Epidermal melanocyte (primary cell): ENCODE results near the gene IDI2.

Experiments used
- DNase-seq: peaks from one replicate; pipeline ENCODE4 v3.0.0; 2011; ENCODE audit warnings: low spot score; ENCODE audit not compliant: insufficient read length

IDI2 gene

DNA sequence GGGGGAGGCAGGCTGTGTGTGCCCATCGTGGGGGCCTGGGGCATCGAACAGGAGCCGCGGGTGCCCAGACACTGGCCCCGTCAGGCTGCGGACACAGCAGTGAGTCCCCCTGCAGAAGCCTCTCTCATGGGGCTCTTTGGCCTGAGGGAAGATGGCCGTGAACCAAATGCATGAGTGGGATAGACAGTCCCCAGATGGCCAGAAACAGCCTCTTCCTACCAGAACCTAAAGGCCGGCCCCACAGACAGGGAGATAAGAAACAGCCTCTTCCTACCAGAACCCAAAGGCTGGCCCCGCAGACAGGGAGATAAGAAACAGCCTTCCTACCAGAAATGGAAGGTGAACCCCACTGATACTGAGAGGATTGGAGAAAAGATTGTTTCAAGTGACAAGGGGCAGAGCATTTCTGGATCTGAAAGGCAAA is 16.6 kb downstream of the IDI2 start:
- no peak for DNase-seq

DNA sequence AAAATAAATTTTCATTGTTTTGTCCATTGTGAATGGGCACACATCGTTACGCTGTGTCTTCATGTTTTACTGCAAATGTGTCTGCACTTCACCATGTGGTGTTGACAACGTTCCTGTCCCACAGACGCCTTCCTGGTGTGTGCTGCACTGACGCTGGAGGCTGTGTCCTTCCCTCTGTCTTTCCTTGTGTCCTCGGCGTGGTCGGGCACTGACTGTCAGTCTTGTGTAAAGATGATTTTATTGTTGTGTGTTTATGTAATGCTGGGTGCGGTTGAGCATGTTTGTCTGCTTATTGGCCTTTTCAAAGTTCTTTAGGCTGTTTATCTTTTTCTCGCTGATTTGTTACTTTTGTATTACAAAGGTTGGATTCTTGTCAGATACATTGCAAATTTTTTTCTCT is 18.1 kb downstream of the IDI2 start:
- no peak for DNase-seq

DNA sequence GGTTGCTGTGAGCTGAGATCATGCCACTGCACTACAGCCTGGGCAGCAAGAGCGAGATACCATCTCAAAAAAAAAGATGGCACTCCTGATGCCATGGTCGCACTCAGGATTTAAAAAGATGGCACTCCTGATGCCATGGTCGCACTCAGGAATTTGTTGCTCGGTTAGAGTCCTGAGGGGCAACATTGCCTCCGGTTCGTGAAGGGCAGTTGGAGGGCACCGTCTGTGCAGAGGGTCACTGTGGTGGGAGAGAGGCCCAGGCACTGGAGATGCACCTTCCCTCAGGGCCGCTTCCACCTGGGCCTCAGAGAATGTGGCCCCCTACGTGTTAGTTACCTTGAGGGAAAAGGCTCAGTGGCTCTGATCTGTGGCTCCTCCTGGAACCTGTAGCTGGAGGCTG is 19.1 kb downstream of the IDI2 start:
- no peak for DNase-seq

DNA sequence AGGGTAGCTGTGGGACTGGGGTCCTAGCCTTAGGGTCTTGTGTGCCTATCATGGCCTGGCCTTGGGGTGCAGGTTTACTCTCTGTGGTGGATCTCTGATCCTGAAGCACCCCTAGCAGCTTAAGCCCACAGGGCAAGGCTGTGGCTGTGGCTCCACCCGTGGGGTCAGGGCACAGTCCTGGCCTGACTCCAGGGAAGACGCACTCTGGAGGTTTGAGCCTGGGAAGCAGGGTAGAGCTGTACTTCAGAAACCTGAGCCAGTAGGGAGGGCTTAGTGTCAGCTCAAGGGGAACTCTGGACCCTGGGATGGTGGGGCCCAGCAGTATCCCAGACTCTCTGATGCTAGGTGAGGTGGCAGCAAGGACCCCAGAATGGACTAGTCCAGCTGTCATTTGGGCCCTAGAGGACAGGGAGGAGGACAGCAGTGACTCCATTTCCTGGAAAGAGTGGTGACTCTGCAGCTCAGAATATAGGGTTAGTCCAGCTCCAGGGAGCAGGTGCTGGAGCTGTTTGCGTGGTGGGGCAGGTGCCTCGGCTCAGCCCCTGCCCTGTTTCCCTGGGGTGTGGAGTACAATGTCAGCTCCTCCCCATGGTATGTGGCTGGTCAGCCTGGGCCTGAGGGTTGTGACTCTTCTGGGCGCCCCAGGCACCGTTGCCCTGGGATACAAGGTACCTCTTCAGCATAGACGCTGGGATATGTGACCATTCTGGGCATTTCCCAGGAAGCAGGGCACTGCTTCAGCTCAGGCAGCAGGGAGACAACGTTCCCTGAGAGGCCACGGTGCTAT is 21.6 kb downstream of the IDI2 start:
- DNase-seq = no peak

DNA sequence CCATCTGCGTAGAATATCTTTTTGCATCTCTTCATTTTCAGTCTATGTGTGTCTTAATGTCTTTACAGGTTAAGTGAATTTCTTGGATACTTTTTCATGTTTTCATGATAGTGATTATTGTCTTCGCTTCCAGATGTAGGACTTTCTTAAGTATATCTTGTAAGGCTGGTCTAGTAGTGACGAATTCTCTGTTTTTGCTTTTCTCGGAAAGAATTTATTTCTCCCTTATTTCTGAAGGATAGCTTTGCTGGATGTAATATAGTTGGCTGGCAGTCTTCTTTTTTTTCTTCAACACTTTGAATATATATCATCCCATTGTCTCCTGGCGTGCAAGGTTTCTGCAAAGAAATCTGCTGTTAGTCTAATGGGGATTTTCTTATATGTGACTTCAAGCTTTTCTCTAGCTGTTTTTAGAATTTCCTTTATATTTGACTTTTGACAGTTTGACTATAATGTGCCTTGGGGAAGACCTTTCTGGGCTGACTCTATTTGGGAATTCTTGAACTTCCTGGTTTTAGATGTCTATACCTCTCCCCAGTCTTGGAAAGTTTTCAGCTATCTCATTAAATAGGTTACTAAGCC is 23.1 kb downstream of the IDI2 start:
- no peak for DNase-seq

DNA sequence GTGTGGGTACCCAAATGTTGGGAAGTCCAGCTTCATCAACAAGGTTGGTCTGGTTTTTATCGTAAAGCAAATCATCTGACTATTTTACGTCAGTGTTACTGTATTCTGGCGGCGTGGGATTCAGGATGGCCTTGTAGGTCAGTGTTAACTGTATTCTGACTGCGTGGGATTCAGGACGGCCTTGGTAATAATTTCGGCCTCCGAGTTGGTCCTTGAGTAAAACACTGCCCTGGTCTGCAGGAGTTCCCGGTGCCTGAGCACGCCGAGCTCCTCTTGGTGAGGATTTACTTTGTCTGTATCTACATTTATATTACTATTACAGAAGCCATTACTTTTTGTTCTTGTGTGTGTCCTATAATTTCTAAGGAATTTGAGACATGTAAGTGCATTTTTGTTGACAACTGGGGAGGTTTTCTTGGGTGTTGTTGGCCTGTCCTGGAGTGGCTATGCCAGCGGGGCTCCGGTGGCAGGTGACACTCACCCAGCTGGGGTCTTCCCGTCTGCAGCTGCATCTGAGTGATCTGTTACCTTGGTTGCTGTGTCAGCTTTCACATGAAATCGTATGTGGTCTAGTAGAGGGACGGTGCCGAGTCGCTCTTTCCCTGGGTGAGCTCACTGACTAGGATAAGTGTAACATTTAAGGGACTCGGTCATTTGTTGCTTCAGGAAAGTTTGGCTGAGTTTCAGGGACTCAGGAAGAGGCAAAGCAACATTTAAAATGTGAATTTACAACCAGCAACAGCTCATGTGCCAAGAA is 28.2 kb downstream of the IDI2 start:
- no peak for DNase-seq

DNA sequence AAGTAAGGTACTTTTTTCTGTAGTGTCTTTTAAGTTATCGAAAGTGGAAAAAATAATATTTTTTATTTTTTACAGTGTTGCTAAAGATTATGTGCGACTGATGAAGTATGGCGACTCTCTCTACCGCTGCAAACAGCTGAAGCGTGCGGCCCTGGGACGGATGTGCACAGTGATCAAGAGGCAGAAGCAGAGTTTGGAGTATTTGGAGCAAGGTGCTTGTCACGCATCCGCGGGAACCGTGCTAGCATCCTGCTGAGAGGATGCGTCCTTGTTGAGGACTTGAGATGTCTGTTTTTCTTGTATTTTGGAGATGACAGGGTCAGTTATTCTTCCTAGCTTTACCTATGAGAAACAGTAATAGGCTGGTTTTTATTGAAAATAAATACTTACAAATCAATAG is 29.6 kb downstream of the IDI2 start:
- no peak for DNase-seq

DNA sequence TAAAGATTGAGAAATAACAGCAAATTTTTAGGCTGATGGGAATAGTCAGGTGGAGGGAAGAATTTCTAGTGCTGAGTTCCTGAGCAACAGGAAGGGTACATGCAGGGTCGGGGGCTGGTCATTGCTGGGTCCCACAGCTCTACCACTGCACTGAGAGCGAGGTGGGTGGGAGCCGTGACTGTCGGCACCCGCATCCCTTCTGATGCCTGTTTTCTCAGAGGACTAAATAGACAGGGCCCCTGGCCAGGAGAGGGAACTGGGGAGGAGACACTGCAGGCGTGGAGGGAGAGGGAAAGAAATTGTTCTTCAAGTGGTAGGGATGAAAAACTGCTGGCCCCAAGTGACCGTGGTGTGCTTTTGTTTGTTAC is 30.1 kb downstream of the IDI2 start:
- DNase-seq = no peak

DNA sequence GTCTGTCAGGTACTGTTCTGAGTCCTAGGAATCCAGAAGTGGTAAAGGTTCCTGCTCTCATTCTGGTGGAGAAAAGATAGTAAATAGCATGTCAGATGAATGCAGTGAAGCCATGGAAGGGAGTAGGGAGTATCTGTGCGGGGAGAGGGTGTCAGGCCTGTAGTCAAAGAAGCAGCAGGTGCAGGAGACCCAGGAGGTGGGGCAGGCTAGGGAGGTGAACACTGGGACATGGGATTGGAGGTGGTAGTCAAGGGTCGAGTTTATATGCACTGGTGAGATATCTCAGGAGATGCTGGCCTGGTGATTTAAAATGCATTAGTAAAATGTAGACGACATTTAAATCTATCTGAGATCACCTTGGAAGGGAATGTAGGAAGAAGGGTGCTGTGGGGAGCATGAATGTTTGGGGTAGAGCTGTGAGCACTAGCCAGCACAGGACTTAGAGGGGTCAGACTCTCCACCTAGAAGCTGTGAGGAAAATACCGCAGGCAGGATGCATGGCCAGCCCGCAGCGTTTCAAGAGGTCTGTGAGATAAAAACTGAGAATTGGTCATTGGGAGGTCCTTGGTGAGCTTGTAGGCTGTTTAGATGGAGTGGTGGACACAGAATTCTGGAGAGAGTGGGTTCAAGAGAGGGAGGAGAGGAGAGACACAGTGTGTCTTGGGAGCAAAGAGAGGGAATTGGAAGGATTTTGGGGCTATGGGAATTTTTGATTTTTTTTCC is 30.7 kb downstream of the IDI2 start:
- DNase-seq = no peak

DNA sequence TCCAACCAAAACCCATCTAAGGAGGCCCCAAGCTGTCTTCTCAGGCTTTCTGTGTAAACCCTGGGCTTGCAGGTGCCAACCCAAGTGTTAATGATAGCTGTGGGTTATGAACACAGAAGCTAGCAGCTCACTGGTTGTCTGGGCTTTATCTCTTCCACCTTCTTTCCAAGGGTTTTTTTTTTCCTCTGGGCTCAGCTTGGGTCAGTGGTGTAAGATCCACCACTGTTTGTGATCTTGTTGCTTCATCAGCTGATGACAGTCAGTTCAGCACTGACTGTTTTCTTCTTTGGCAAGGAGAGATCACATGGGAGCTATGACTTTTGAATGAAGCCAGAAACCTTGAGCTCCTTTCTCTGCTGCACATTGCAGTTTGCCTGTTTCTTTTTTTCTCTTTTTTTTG is 32.8 kb downstream of the IDI2 start:
- no peak for DNase-seq

DNA sequence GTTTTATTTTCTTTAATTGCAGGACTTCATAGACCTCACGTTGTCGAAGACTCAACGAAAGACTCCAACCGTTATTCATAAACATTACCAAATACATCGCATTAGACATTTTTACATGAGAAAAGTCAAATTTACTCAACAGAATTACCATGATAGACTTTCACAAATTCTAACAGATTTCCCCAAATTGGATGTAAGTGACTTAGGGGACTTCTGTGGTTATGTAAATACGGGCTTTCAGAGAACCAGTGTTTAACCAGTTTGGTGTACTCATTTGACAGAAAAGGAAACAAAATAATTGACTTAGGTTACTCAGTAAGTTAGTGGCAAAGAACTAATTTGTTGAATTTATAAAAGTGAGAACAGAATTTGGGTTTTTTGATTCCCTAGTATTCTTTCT is 33.2 kb downstream of the IDI2 start:
- DNase-seq = no peak

DNA sequence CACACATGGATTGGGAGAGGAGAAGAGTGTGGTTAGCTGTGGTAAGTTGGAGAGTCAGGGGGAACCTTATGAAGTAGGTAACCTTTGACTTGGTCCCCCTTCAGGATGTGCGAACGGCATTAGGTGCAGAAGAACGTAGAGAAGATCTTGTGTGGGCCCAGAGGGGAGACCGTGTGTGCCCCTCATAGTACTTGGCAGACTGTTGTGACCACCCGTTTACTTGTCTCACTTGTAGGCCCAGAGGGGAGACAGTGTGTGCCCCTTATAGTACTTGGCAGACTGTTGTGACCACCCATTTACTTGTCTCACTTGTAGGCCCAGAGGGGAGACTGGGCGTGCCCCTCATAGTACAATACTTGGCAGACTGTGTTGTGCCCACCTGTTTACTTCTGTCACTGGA is 34.9 kb downstream of the IDI2 start:
- DNase-seq = no peak

DNA sequence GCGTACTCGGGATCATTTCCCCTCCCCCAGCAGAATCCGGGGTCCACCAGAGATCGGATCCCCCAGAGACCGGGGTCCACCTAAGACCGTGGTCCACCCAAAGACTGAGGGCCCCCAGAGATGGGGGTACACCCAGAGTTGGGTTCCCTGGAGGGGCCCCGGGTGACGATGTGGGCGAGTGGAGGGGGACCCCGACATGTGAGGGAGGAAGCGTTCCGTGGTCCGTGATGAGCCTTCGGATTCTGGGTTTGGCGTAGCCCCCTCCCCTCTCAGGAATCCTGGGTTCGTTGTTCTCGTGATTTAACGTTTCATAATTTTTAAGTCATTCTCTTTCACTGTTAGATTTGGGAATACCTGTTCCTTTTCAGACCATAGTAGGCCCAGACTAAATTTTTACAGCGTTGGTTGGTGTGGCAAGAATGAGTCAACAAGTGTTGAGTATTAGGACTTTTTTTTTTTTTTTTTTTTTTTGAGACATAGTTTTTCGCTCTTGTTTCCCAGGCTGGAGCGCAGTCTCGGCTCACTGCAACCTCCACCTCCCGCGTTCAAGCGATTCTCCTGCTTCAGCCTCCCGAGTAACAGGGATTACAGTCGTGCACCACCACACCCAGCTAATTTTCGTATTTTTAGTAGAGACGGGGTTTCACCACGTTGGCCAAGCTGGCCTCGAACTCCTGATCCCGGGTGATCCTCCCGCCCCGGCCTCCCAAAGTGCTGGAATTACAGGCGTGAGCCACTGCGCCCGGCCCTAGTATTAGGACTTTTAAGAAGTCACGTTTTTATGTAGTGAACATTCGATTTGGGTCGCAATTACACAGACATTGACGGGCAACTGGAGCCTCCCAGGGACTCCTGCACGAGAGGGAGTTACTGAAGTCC is 36.8 kb downstream of the IDI2 start:
- DNase-seq = no peak

DNA sequence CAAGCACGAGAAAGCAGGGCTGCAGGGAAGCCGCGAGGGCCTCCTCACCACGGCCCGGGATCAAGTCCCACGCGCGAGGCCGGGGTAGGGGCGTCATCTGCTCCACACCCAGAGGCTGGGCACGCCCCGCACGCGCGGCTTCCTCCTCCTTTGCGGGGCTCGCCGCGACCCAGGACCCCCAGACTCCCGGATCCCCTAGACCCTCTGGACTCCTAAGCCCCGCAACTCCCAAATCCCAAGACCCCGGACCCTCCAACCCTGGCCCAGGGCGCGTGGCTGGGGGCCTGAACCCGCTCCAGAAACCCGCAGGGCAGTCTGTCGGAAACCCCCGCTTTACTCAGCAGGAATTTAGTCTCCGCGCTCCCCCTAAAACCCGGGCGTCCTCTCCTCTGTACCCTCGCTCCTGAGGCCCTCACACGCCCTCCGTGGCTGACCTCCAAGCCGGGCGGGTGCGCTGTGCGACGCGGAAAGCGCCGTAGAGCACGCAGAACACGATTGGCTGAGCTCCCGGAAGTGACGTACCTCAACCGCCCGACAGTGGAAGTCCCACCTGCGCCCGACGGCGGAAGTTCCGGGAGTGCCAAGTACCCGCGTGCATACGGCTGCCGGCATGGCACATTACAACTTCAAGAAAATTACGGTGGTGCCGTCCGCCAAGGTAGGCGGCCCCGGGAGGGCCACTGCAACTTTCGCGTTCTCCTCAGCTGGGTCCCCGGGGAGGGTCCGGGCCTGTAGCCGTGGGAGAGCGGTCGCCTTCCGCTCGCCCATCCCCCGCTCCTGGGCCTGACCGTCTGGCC is 37.6 kb downstream of the IDI2 start, which contains the start of gene GTPBP4:
TSS of gene GTPBP4 (plus strand) at position 565 of the 797 bp plus-strand sequence. CDS start at position 611, 46 bp downstream.
- peak; percentile 97 for DNase-seq

DNA sequence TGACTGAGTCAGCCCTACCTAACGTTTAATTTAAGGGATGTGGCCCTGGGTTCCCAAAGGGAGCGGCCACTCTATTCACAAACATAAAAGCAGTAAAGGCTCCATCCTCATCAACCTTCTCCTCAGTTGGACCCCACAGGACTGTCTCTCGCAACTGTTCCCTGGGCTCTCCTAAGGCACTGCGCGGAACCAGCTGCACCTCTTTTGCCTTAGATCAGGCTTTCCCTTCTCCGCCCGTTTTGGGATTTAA is 38.1 kb downstream of the IDI2 start:
- no peak for DNase-seq

DNA sequence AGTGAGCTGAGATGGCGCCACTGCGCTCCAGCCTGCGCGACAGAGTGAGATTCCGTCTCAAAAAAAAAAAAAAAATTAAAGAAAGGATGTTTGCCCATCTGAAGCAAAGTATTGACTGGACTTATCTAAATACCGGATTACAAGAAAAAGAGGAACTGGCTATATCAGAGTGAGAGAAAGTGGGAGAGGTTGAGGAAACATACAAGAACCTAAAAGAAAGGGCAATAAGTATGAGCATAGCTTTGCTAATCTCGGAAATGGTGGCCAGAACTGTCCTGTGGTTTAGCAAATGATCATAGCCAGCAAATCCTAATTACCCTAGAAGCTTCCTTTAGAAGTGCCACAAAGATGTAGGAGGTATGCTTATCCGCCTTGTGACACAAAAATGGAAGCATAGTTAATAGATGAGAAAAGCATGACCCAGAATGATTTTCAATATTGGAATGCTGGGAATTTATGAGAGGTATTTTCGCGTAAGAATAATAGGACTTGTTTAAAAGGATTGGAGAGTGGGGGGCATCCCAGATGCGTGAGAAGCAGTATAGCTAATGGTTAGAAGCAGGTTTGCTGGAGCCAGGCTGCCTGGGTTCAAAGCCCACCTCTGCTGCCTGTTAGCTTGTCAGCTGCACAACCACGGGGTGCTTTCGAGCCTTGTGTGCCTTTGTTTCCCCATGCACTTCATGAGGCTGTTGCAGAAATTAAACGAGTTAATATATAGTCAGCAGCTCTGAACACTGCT is 38.6 kb downstream of the IDI2 start:
- DNase-seq = no peak

DNA sequence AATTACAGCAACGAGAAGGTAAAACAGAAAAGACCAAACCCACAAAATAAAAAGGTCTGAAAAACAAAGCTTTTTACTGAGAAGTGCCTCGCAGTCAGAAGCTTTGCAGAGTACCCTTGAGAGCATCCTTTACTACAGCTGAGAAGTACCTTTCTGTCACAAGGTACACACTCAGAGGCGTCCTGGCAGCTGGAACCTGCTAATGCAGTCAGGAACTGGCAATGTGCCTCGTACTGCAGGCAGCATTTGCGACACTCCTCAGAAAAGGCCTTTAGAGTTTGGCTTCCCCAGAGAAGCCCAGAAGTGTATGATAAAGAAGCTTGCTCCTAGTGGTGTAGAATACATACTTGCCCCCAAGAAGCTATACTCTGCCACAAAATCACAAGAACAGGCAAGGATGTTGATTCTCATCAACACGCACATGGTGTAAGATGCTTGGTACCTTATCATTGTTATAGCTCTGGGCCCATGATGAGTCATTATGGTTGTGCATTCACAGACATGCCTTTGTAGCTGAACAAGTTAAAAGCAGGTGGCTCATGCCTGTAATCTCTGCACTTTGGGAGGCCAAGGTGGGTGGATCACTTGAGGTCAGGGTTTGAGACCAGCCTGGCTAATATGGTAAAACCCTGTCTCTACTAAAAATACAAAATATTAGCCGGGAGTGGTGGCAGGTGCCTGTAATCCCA is 39.4 kb downstream of the IDI2 start:
- no peak for DNase-seq

DNA sequence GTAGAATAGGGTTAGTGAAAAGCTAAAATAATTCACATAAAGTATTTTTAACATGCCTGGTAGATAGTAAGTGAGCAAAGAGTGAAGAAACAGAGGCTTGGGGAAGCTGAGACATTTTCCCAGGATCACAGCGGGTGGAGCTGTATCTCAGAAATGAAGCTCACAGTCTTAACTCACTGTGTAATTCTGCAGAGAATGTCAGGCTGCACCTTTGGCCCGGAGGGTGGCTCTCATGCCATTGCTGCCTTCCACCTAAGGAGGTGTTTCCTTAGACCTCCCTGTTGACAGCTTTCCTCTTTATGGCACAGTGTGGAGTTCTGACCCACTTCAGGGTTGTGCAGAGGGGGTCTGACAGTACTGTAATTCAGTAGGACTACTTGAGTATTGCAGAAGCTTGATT is 40.3 kb downstream of the IDI2 start:
- DNase-seq = no peak
